HepG2 (cell line): Measurements from ENCODE around the gene SPTY2D1. TPM values are rescaled to one million over a fixed set of nuclear protein-coding genes. Genes with fewer than 3 reads are reported as not detected.

Experiments used
- DNMT1 ChIP-seq: sonication (generic); formaldehyde crosslinking; IDR thresholded peaks from 2 replicates; pipeline ENCODE4 v1.5.1; 2020; ENCODE audit warnings: mild to moderate bottlenecking, missing genetic modification reagents
- FOSL2 ChIP-seq: sonication (generic); formaldehyde crosslinking; IDR thresholded peaks from 2 replicates; pipeline ENCODE4 v1.4.0; 2020; ENCODE audit warnings: missing genetic modification reagents
- HMG20B ChIP-seq: conservative IDR thresholded peaks from 2 replicates; pipeline ENCODE4 v1.6.1; 2016; ENCODE audit warnings: missing genetic modification reagents, missing compliant biosample characterization
- HNF4A ChIP-seq: sonication (generic); formaldehyde crosslinking; IDR thresholded peaks from 2 replicates; pipeline ENCODE4 v1.4.0; 2020; ENCODE audit warnings: missing genetic modification reagents
- KDM1A ChIP-seq: IDR thresholded peaks from 2 replicates; pipeline ENCODE4 v1.6.1; 2016; ENCODE audit warnings: missing compliant biosample characterization
- KLF11 ChIP-seq: IDR thresholded peaks from 2 replicates; pipeline ENCODE4 v1.6.1; 2016; ENCODE audit warnings: missing compliant biosample characterization
- MIXL1 ChIP-seq: IDR thresholded peaks from 2 replicates; pipeline ENCODE4 v1.6.1; 2016
- NBN ChIP-seq: fragments of 450-650 bp; conservative IDR thresholded peaks from 2 replicates; pipeline ENCODE4 v1.6.1; 2017
- NCOA5 ChIP-seq: sonication (generic); formaldehyde crosslinking; IDR thresholded peaks from 2 replicates; pipeline ENCODE4 v1.4.0; 2020; ENCODE audit warnings: missing genetic modification reagents
- PHF20 ChIP-seq: sonication (generic); formaldehyde crosslinking; IDR thresholded peaks from 2 replicates; pipeline ENCODE4 v1.5.0; 2020; ENCODE audit warnings: mild to moderate bottlenecking, missing genetic modification reagents
- SALL2 ChIP-seq: sonication (generic); formaldehyde crosslinking; IDR thresholded peaks from 2 replicates; pipeline ENCODE4 v1.8.1; 2023; ENCODE audit warnings: mild to moderate bottlenecking, missing genetic modification reagents, inconsistent platforms
- SMARCE1 ChIP-seq: fragments of 450-650 bp; IDR thresholded peaks from 2 replicates; pipeline ENCODE4 v1.6.1; 2017; ENCODE audit warnings: borderline replicate concordance
- SOX6 ChIP-seq, 2 experiments: fragments of 450-650 bp in 1 of 2; sonication (generic) in 1 of 2; formaldehyde crosslinking in 1 of 2; IDR thresholded peaks; 2 replicates each; pipeline versions ENCODE4 v1.4.0 to v1.6.1; 2017 to 2020; ENCODE audit warnings: antibody characterized with exemption in 1 of 2, mild to moderate bottlenecking in 1 of 2, missing genetic modification reagents in 1 of 2
- TOE1 ChIP-seq: sonication (generic); formaldehyde crosslinking; IDR thresholded peaks from 2 replicates; pipeline ENCODE4 v1.4.0; 2020; ENCODE audit warnings: mild to moderate bottlenecking, missing genetic modification reagents
- ZNF230 ChIP-seq: sonication (generic); formaldehyde crosslinking; IDR thresholded peaks from 2 replicates; pipeline ENCODE4 v1.4.0; 2020; ENCODE audit warnings: mild to moderate bottlenecking, missing genetic modification reagents
- ZNF451 ChIP-seq: sonication (generic); formaldehyde crosslinking; IDR thresholded peaks from 2 replicates; pipeline ENCODE4 v1.5.0; 2020; ENCODE audit warnings: mild to moderate bottlenecking, missing genetic modification reagents
- ZNF564 ChIP-seq: sonication (generic); formaldehyde crosslinking; IDR thresholded peaks from 2 replicates; pipeline ENCODE4 v1.8.1; 2023; ENCODE audit warnings: mild to moderate bottlenecking, missing genetic modification reagents
- ZNF761 ChIP-seq: sonication (generic); formaldehyde crosslinking; conservative IDR thresholded peaks from 2 replicates; pipeline ENCODE4 v1.4.0; 2020; ENCODE audit warnings: mild to moderate bottlenecking, missing genetic modification reagents
- ZSCAN30 ChIP-seq: sonication (generic); formaldehyde crosslinking; IDR thresholded peaks from 2 replicates; pipeline ENCODE4 v1.5.0; 2020; ENCODE audit warnings: mild to moderate bottlenecking, missing genetic modification reagents
- polyA plus RNA-seq, 8 experiments: library from polyadenylated mRNA; depleted of rRNA in 3 of 8; stranded (reverse) in 7 of 8; unstranded in 1 of 8; fragments of >200 nt; fragmentation: Illumina TruSeq in 4 of 8; extraction: Trizol in 4 of 8; gene quantifications; 2 replicates each; pipeline versions ENCODE4 v1.2.1 to v1.2.3, GENCODE V29; 2011 to 2016; ENCODE audit warnings: low read depth in 4 of 8, missing spikeins in 1 of 8, mixed read lengths in 1 of 8; ENCODE audit not compliant: insufficient read depth in 1 of 8
- total RNA-seq, 5 experiments: library from RNA; depleted of rRNA; stranded (reverse); fragments of >200 nt; fragmentation: Illumina TruSeq; extraction: Trizol; gene quantifications; 2 replicates each; pipeline ENCODE4 v1.2.3, GENCODE V29; 2016; ENCODE audit warnings: low read depth in 1 of 5
- TF ChIP-seq, protein P1 (sequence below): sonication (generic); formaldehyde crosslinking; IDR thresholded peaks from 2 replicates; pipeline ENCODE4 v1.5.0; 2020; ENCODE audit warnings: mild to moderate bottlenecking, missing genetic modification reagents, moderate library complexity
- TF ChIP-seq, protein P2 (sequence below): sonication (generic); formaldehyde crosslinking; IDR thresholded peaks from 2 replicates; pipeline ENCODE4 v1.5.1; 2020; ENCODE audit warnings: missing genetic modification reagents, mild to moderate bottlenecking, borderline replicate concordance
- TF ChIP-seq, protein P3 (sequence below): IDR thresholded peaks from 2 replicates; pipeline ENCODE4 v1.6.1; 2016; ENCODE audit warnings: low read depth
- TF ChIP-seq, protein P4 (sequence below): sonication (generic); formaldehyde crosslinking; conservative IDR thresholded peaks from 2 replicates; pipeline ENCODE4 v1.5.0; 2020; ENCODE audit warnings: missing genetic modification reagents

SPTY2D1 gene
- total and polyA plus RNA-seq, 2 of the 13 experiments (the other 11 are each of a cell fraction or from before 2014, with no cell fraction given), result 6.9 to 14.8 TPM

DNA sequence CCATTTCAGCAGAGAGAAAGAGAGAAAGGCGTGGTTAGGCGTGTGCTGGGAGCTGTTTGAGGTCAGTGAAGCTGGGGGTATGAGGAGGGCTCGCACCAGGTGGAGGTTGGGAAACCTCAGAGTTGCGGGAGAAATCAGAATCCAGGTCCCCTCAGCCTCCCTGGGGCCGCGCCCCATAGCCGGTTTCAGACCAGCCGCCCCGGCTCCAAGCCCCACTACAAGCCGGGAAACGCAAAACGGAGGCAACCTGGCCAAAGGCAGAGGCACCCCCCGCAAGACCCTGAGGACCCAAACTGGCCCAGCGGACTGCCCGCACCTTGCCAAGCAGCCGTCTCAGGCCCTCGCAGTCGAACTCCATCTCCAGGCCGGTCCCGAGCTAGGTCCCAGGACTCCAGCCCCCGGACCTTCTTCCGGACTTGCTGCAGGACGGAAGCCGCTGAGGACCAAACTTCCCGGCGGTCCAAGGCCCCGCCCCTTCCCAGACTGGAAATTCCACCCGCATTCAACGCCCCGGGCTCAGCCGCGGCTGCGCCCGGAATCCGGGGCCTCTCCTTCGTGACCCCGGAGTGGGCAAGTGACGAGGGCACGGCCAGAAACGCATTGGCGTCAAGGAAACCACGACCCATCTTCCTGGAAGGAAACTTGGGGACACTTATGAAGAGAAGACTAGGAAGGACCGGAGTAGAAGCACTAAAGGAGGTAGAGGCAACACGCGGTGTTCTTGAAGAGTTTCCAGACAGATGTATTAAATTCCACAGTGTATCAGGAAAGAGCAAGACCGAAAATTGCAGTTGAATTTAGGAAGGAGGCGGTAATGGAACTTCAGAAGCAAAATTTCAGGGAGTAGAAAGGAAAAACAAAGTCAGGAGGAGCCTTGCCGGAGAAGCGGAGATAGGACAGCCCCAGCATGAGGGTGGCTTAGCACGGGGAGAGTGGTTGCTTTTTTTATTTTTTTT is 45.6 kb downstream of the SPTY2D1 start, which contains the start of gene UEVLD (continued):
- TF ChIP-seq SMARCE1, result no peak
- no peak for TF ChIP-seq ZSCAN30 (CRISPR knock-in tag)
- peak; percentile 34; the same call in 1 of the 2 replicates for TF ChIP-seq FOSL2 (CRISPR knock-in tag)
- TF ChIP-seq NBN, result no peak
- TF ChIP-seq SALL2 (CRISPR knock-in tag), result peak; percentile 79
- TF ChIP-seq SOX6 (IDR thresholded peaks at IDR 0.05), result no peak
- peak; percentile 60 for TF ChIP-seq SOX6 (CRISPR knock-in tag; IDR thresholded peaks at IDR 0.05)
- TF ChIP-seq, protein P1, sequence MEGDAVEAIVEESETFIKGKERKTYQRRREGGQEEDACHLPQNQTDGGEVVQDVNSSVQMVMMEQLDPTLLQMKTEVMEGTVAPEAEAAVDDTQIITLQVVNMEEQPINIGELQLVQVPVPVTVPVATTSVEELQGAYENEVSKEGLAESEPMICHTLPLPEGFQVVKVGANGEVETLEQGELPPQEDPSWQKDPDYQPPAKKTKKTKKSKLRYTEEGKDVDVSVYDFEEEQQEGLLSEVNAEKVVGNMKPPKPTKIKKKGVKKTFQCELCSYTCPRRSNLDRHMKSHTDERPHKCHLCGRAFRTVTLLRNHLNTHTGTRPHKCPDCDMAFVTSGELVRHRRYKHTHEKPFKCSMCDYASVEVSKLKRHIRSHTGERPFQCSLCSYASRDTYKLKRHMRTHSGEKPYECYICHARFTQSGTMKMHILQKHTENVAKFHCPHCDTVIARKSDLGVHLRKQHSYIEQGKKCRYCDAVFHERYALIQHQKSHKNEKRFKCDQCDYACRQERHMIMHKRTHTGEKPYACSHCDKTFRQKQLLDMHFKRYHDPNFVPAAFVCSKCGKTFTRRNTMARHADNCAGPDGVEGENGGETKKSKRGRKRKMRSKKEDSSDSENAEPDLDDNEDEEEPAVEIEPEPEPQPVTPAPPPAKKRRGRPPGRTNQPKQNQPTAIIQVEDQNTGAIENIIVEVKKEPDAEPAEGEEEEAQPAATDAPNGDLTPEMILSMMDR, result peak; percentile 13
- peak; percentile 62; the same call in 1 of the 2 replicates for TF ChIP-seq ZNF230 (CRISPR knock-in tag)
- TF ChIP-seq, protein P2, sequence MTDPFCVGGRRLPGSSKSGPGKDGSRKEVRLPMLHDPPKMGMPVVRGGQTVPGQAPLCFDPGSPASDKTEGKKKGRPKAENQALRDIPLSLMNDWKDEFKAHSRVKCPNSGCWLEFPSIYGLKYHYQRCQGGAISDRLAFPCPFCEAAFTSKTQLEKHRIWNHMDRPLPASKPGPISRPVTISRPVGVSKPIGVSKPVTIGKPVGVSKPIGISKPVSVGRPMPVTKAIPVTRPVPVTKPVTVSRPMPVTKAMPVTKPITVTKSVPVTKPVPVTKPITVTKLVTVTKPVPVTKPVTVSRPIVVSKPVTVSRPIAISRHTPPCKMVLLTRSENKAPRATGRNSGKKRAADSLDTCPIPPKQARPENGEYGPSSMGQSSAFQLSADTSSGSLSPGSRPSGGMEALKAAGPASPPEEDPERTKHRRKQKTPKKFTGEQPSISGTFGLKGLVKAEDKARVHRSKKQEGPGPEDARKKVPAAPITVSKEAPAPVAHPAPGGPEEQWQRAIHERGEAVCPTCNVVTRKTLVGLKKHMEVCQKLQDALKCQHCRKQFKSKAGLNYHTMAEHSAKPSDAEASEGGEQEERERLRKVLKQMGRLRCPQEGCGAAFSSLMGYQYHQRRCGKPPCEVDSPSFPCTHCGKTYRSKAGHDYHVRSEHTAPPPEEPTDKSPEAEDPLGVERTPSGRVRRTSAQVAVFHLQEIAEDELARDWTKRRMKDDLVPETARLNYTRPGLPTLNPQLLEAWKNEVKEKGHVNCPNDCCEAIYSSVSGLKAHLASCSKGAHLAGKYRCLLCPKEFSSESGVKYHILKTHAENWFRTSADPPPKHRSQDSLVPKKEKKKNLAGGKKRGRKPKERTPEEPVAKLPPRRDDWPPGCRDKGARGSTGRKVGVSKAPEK (CRISPR knock-in tag), result no peak
- TF ChIP-seq PHF20 (CRISPR knock-in tag), result peak; percentile 94
- TF ChIP-seq NCOA5 (CRISPR knock-in tag), result no peak
- TF ChIP-seq HMG20B (CRISPR knock-in tag), result no peak
- TF ChIP-seq, protein P3, sequence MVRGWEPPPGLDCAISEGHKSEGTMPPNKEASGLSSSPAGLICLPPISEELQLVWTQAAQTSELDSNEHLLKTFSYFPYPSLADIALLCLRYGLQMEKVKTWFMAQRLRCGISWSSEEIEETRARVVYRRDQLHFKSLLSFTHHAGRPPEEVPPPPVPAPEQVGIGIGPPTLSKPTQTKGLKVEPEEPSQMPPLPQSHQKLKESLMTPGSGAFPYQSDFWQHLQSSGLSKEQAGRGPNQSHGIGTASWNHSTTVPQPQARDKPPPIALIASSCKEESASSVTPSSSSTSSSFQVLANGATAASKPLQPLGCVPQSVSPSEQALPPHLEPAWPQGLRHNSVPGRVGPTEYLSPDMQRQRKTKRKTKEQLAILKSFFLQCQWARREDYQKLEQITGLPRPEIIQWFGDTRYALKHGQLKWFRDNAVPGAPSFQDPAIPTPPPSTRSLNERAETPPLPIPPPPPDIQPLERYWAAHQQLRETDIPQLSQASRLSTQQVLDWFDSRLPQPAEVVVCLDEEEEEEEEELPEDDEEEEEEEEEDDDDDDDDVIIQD (CRISPR knock-in tag), result peak; percentile 50; the same call in 1 of the 2 replicates
- no peak for TF ChIP-seq ZNF451 (CRISPR knock-in tag)
- TF ChIP-seq ZNF564 (CRISPR knock-in tag), result peak; percentile 75; the same call in 1 of the 2 replicates
- TF ChIP-seq DNMT1 (CRISPR knock-in tag), result no peak
- TF ChIP-seq TOE1, result peak; percentile 43; the same call in 1 of the 2 replicates
- peak; percentile 69; the same call in 1 of the 2 replicates for TF ChIP-seq KLF11
- no peak for TF ChIP-seq MIXL1 (CRISPR knock-in tag)
- TF ChIP-seq, protein P4, sequence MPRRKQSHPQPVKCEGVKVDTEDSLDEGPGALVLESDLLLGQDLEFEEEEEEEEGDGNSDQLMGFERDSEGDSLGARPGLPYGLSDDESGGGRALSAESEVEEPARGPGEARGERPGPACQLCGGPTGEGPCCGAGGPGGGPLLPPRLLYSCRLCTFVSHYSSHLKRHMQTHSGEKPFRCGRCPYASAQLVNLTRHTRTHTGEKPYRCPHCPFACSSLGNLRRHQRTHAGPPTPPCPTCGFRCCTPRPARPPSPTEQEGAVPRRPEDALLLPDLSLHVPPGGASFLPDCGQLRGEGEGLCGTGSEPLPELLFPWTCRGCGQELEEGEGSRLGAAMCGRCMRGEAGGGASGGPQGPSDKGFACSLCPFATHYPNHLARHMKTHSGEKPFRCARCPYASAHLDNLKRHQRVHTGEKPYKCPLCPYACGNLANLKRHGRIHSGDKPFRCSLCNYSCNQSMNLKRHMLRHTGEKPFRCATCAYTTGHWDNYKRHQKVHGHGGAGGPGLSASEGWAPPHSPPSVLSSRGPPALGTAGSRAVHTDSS, result no peak
- peak; percentile 89; the same call in 1 of the 2 replicates for TF ChIP-seq ZNF761
- TF ChIP-seq HNF4A (CRISPR knock-in tag), result peak; percentile 34; the same call in 1 of the 2 replicates
- TF ChIP-seq KDM1A (CRISPR knock-in tag), result no peak
